PC-3 (cell line): ENCODE results near the gene P3H2. TPM values are rescaled to one million over a fixed set of nuclear protein-coding genes. Genes with fewer than 3 reads are reported as not detected.

Source experiments
- ATAC-seq: fragments of 200-7000 bp; cut with Tn5 transposase; 2 replicates; pipeline ENCODE4 v1.9.1; 2020; ENCODE audit warnings: mild to moderate bottlenecking, moderate library complexity
- BruUV-seq: library from RNA; stranded (reverse); fragments of 400-500 nt; replicated peaks from 2 replicates; lab custom pipeline; 2021; lab: Mats Ljungman, UMichigan
- CTCF ChIA-PET: fragments of 300-600 bp; sonication (Branson Sonifier 250); formaldehyde crosslinking; loops from one replicate; lab custom pipeline; 2022; ENCODE audit warnings: antibody characterized with exemption; lab: Charles Lee
- POLR2A ChIA-PET: fragments of 300-600 bp; sonication (Branson Sonifier 250); formaldehyde crosslinking; loops from one replicate; lab custom pipeline; 2022; ENCODE audit warnings: antibody characterized with exemption; ENCODE audit not compliant: unreplicated experiment; lab: Charles Lee
- DNase-seq: peaks from one replicate; pipeline ENCODE4 v3.0.0-alpha.2; 2015
- H2AFZ ChIP-seq: fragments of 300-600 bp; sonication (generic); 2 replicates; pipeline ENCODE4 v1.6.0; 2016; ENCODE audit warnings: antibody characterized with exemption, low read length
- H3F3A ChIP-seq: fragments of 300-600 bp; sonication (generic); one replicate; pipeline ENCODE4 v1.6.0; 2017; ENCODE audit warnings: antibody characterized with exemption, low read length, control low read depth, mild to moderate bottlenecking; ENCODE audit not compliant: unreplicated experiment
- H3K27ac ChIP-seq: fragments of 300-600 bp; sonication (generic); 2 replicates; pipeline ENCODE4 v1.5.1; 2016; ENCODE audit warnings: mild to moderate bottlenecking, low read length
- H3K27me3 ChIP-seq: fragments of 300-600 bp; sonication (generic); 2 replicates; pipeline ENCODE4 v1.6.1; 2016; ENCODE audit warnings: low read length, mixed read lengths
- H3K36me3 ChIP-seq: fragments of 300-600 bp; sonication (generic); 2 replicates; pipeline ENCODE4 v1.6.1; 2016; ENCODE audit warnings: low read depth, mixed run types, low read length, mixed read lengths
- H3K4me1 ChIP-seq: fragments of 300-600 bp; sonication (generic); 2 replicates; pipeline ENCODE4 v1.5.1; 2016; ENCODE audit warnings: low read length; ENCODE audit not compliant: insufficient read depth
- H3K4me2 ChIP-seq: fragments of 300-600 bp; sonication (generic); 2 replicates; pipeline ENCODE4 v1.6.0; 2016; ENCODE audit warnings: low read length
- H3K4me3 ChIP-seq: fragments of 300-600 bp; sonication (generic); 2 replicates; pipeline ENCODE4 v1.5.1; 2016; ENCODE audit warnings: mild to moderate bottlenecking, low read length, mixed read lengths
- H3K79me2 ChIP-seq: fragments of 300-600 bp; sonication (generic); 2 replicates; pipeline ENCODE4 v1.6.1; 2017; ENCODE audit warnings: low read length, mixed read lengths
- H3K9ac ChIP-seq: fragments of 300-600 bp; sonication (generic); 2 replicates; pipeline ENCODE4 v1.6.0; 2016; ENCODE audit warnings: mild to moderate bottlenecking, low read length
- H3K9me2 ChIP-seq: fragments of 300-600 bp; sonication (generic); replicated peaks from 2 replicates; pipeline ENCODE4 v1.6.1; 2016; ENCODE audit warnings: mixed run types, low read length, mixed read lengths
- H3K9me3 ChIP-seq: fragments of 300-600 bp; sonication (generic); 2 replicates; pipeline ENCODE4 v1.6.1; 2016; ENCODE audit warnings: low read length, mixed read lengths
- H4K20me1 ChIP-seq: fragments of 300-600 bp; sonication (generic); 2 replicates; pipeline ENCODE4 v1.6.1; 2016; ENCODE audit warnings: low read length, mixed read lengths
- CTCF ChIP-seq: fragments of 300-600 bp; sonication (generic); conservative IDR thresholded peaks from 2 replicates; pipeline ENCODE4 v1.5.1; 2017; ENCODE audit warnings: antibody characterized with exemption, low read depth, mild to moderate bottlenecking, low read length
- EZH2 ChIP-seq: fragments of 300-600 bp; sonication (generic); IDR thresholded peaks from one replicate; pipeline ENCODE4 v1.6.1; 2017; ENCODE audit warnings: antibody characterized with exemption, mild to moderate bottlenecking, low read length; ENCODE audit not compliant: unreplicated experiment
- EZH2phosphoT487 ChIP-seq: fragments of 300-600 bp; sonication (generic); IDR thresholded peaks from 2 replicates; pipeline ENCODE4 v1.6.1; 2018; ENCODE audit warnings: mild to moderate bottlenecking, antibody characterized with exemption, low read length, borderline replicate concordance
- intact Hi-C: fragments of 100-400 bp; cut with micrococcal nuclease; formaldehyde crosslinking; loops from 2 replicates; pipeline ENCODE4 v1.9.0; 2023
- total RNA-seq: library from RNA; depleted of rRNA; stranded (reverse); fragments of >200 nt; gene quantifications from 2 replicates; pipeline ENCODE4 v1.2.3, GENCODE V29; 2014

The P3H2 gene
- total RNA-seq, 1 experiment from 2014 or later, result 4.5 TPM

GRCh38 chr3:189953551-189953950 lies 167.1 kb downstream of the P3H2 start:
- no peak overlapping the region for H2AFZ ChIP-seq
- TF ChIP-seq CTCF, result no peak
- no peak for TF ChIP-seq EZH2phosphoT487
- TF ChIP-seq EZH2, result no peak
- ATAC-seq (no peak), DNase-seq (no peak)
- no peaks in the 10 kb centered on the region for H4K20me1 ChIP-seq
- H3K4me2 ChIP-seq, result no peak overlapping the region
- ChIA-PET POLR2A (no interaction called here), CTCF (no interaction called here)
- peaks cover 4% of the 10 kb centered on the region; the same call in 1 of the 2 replicates for H3K4me1 ChIP-seq
- H3K9me3 ChIP-seq, result no peaks in the 10 kb centered on the region
- no peaks in the 10 kb centered on the region for H3K36me3 ChIP-seq
- H3F3A ChIP-seq, result no peaks in the 10 kb centered on the region
- H3K79me2 ChIP-seq, result no peaks in the 10 kb centered on the region
- no peak overlapping the region for H3K9ac ChIP-seq
- H3K9me2 ChIP-seq, result no peaks in the 10 kb centered on the region
- no peaks in the 10 kb centered on the region for H3K27me3 ChIP-seq
- intact Hi-C loops, result no loop called here
- BruUV-seq, result no TSS peak
- no peak overlapping the region for H3K27ac ChIP-seq
- H3K4me3 ChIP-seq, result no peak overlapping the region

- CTCF ChIA-PET, result no interaction called here
- H3K27ac ChIP-seq, result no peak overlapping the region
Observed at GRCh38 chr3:189952272-189952671, 168.4 kb downstream of the P3H2 start.

More at GRCh38 chr3:189952272-189952671, 168.4 kb downstream of the P3H2 start:
- intact Hi-C loops, result no loop called here
- no peak for DNase-seq
- POLR2A ChIA-PET, result no interaction called here
- no TSS peak for BruUV-seq
- Histone ChIP-seq H3K4me3 (no peak overlapping the region), H3K9me3 (no peaks in the 10 kb centered on the region), H3K4me1 (peaks cover 15% of the 10 kb centered on the region), H4K20me1 (no peaks in the 10 kb centered on the region), H2AFZ (no peak overlapping the region), H3K36me3 (no peaks in the 10 kb centered on the region), H3F3A (no peaks in the 10 kb centered on the region), H3K9me2 (no peaks in the 10 kb centered on the region), H3K4me2 (no peak overlapping the region), H3K27me3 (no peaks in the 10 kb centered on the region), H3K9ac (no peak overlapping the region), H3K79me2 (no peaks in the 10 kb centered on the region)
- ATAC-seq, result no peak
- no peak for TF ChIP-seq EZH2phosphoT487
- TF ChIP-seq EZH2, result no peak
- no peak for TF ChIP-seq CTCF
